GM19455 (cell line): ENCODE data around the gene ABCB9.

Source experiments
- ATAC-seq: cut with Tn5 transposase; IDR thresholded peaks from one replicate; pipeline ENCODE4 v1.9.1; 2021; ENCODE audit not compliant: unreplicated experiment

ABCB9 gene

GRCh38 chr12:122884091-122884826, 82.0 kb downstream of the ABCB9 start:
- ATAC-seq = no peak

- ATAC-seq = no peak
These were observed 83.2 kb downstream of the ABCB9 start for GRCh38 chr12:122882908-122883558.

- no peak for ATAC-seq
These were observed 85.6 kb downstream of the ABCB9 start for GRCh38 chr12:122880668-122881067.

- ATAC-seq = no peak
These were observed 86.1 kb downstream of the ABCB9 start for GRCh38 chr12:122880155-122880667.
